ENCODE measurements around the gene ALS2.

DNA sequence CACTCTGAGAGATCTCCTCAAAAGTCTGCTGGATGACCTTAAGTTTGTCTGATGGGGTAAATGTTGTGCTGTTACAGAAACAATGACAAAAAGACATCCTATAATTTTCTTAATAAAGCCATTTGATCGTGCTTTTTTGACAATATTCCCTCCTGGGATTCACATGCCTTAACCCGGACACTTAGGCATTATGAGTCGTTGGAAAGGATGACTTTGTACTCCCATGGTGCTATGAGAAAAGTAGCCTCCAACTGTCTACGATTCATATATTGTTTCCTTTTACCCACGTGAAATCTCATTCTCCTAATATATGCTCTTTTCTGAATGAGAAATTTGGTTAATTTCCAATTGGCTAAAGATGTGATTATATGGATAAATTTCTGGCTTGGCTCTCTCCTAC is 76.2 kb downstream of the ALS2 start:
- TF ChIP-seq POLR2A (IDR thresholded peaks at IDR 0.05): no peak
- TF ChIP-seq, protein P1, sequence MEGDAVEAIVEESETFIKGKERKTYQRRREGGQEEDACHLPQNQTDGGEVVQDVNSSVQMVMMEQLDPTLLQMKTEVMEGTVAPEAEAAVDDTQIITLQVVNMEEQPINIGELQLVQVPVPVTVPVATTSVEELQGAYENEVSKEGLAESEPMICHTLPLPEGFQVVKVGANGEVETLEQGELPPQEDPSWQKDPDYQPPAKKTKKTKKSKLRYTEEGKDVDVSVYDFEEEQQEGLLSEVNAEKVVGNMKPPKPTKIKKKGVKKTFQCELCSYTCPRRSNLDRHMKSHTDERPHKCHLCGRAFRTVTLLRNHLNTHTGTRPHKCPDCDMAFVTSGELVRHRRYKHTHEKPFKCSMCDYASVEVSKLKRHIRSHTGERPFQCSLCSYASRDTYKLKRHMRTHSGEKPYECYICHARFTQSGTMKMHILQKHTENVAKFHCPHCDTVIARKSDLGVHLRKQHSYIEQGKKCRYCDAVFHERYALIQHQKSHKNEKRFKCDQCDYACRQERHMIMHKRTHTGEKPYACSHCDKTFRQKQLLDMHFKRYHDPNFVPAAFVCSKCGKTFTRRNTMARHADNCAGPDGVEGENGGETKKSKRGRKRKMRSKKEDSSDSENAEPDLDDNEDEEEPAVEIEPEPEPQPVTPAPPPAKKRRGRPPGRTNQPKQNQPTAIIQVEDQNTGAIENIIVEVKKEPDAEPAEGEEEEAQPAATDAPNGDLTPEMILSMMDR (IDR thresholded peaks at IDR 0.05): no peak

Measured in testis (tissue), 2 donors.